NB4 (cell line): ENCODE data around the gene LGALS7B.

Source experiments
- DNase-seq: peaks from one replicate; pipeline ENCODE4 v3.0.0; 2010; ENCODE audit warnings: low read depth
- H3K4me3 ChIP-seq: one replicate; pipeline ENCODE4 v1.5.1; 2011; ENCODE audit warnings: mild to moderate bottlenecking, low read depth, low read length, moderate library complexity
- CTCF ChIP-seq: IDR thresholded peaks from one replicate; pipeline ENCODE4 v1.5.1; 2012; ENCODE audit warnings: low read depth, low read length
- MAX ChIP-seq: IDR thresholded peaks from 2 replicates; pipeline ENCODE4 v1.6.1; 2011; ENCODE audit warnings: low read depth, low read length
- MYC ChIP-seq: IDR thresholded peaks from 2 replicates; pipeline ENCODE4 v1.6.1; 2011; ENCODE audit warnings: low read depth, low read length
- POLR2A ChIP-seq: IDR thresholded peaks from 2 replicates; pipeline ENCODE4 v1.6.1; 2011; ENCODE audit warnings: mild to moderate bottlenecking; ENCODE audit not compliant: insufficient read length; ENCODE audit errors: extremely low read depth

Gene LGALS7B

GRCh38 chr19:38830039-38830733 lies 41.2 kb downstream of the LGALS7B start:
- no peak overlapping the region for H3K4me3 ChIP-seq
- no peak for DNase-seq
- no peak for TF ChIP-seq MYC
- no peak for TF ChIP-seq MAX
- TF ChIP-seq POLR2A, result no peak
- no peak for TF ChIP-seq CTCF

DNA sequence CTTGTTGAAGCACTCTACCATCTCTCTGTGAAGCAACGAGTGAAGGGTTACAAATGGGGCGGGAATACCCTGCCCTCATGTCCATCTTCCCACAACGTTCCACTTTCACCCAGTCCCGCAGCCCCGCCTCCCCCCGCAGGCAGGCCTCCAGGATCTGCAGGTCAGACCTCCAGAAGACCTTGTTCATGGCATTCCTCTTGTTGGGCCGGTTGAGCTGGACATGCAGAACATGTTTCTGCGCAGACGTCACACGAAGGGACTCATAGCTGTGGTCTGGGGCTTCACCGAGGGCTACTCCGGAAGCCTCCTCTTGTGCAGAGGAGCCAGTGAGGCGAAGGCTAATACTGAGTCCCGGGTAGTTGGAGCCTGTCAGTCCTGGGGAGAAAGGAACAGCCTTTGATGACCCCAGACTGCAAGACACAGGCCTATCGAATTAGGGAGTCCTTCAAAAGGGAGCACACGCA lies 42.2 kb downstream of the LGALS7B start:
- peak; percentile 63 for DNase-seq
- TF ChIP-seq POLR2A (no peak), MYC (no peak), MAX (no peak), CTCF (no peak)
- peak overlapping the region; percentile 77 for H3K4me3 ChIP-seq

- TF ChIP-seq MAX (no peak), MYC (no peak), POLR2A (no peak), CTCF (no peak)
- DNase-seq, result no peak
These were observed 44.1 kb downstream of the LGALS7B start for GRCh38 chr19:38833092-38833425.

DNA sequence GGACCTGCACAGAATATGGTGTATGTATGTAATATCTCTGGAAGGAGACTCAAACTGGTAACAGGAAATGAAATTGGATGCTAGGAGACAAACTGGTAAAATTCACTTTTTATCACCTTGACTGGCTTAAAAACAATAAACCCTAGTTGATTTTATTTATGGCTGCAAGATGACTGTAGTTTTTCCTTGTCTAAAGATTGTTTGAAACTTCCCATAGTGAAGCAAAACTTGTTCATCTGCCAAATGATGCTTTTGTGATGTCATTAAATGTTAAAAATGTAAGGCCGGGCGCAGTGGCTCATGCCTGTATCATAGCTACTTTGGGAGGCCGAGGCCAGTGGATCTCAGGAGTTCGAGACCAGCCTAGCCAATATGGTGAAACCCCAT lies 45.1 kb downstream of the LGALS7B start:
- TF ChIP-seq MAX (no peak), POLR2A (no peak), MYC (no peak), CTCF (no peak)
- H3K4me3 ChIP-seq, result no peak overlapping the region
- no peak for DNase-seq

More at GRCh38 chr19:38833092-38833425, 44.1 kb downstream of the LGALS7B start:
- no peak overlapping the region for H3K4me3 ChIP-seq

GRCh38 chr19:38834590-38834989 lies 45.6 kb downstream of the LGALS7B start:
- H3K4me3 ChIP-seq, result no peak overlapping the region
- TF ChIP-seq MAX (no peak), MYC (no peak), POLR2A (no peak), CTCF (no peak)
- DNase-seq, result no peak
